HK-2 (cell line): ENCODE results near the gene LBHD2.

Experiments
- DNase-seq: peaks from one replicate; pipeline ENCODE4 v3.0.0-alpha.2; 2018; ENCODE audit not compliant: unreplicated experiment

LBHD2 gene

GRCh38 chr14:103068351-103069073, 15.5 kb upstream of the LBHD2 start:
- no peak for DNase-seq

GRCh38 chr14:103070263-103070885, 13.6 kb upstream of the LBHD2 start:
- no peak for DNase-seq

- no peak for DNase-seq
These were observed 13.0 kb upstream of the LBHD2 start for GRCh38 chr14:103070971-103071542.

GRCh38 chr14:103071544-103072251, 12.3 kb upstream of the LBHD2 start:
- DNase-seq: peak; percentile 43

- DNase-seq: peak; percentile 90
These were observed 11.2 kb upstream of the LBHD2 start for GRCh38 chr14:103072595-103073366.

GRCh38 chr14:103073367-103073875, 10.6 kb upstream of the LBHD2 start:
- peak; percentile 90 for DNase-seq

GRCh38 chr14:103073876-103074728, 9.9 kb upstream of the LBHD2 start:
- DNase-seq: peak; percentile 75

- peak; percentile 90 for DNase-seq
These were observed 9.2 kb upstream of the LBHD2 start for GRCh38 chr14:103074729-103075367.

GRCh38 chr14:103078420-103078749, 5.6 kb upstream of the LBHD2 start:
- peak; percentile 75 for DNase-seq

- DNase-seq: no peak
These were observed 5.0 kb upstream of the LBHD2 start for GRCh38 chr14:103078860-103079587.

GRCh38 chr14:103081951-103082350, 2.1 kb upstream of the LBHD2 start:
- no peak for DNase-seq

GRCh38 chr14:103085106-103086091, 1.4 kb downstream of the LBHD2 start:
- DNase-seq: no peak

- DNase-seq: no peak
These were observed 2.8 kb downstream of the LBHD2 start for GRCh38 chr14:103086771-103087342.

GRCh38 chr14:103087343-103087835, 3.4 kb downstream of the LBHD2 start:
- no peak for DNase-seq

GRCh38 chr14:103088921-103089320, 4.9 kb downstream of the LBHD2 start:
- no peak for DNase-seq

- no peak for DNase-seq
These were observed 5.7 kb downstream of the LBHD2 start for GRCh38 chr14:103089386-103090335.
